HG03439 (cell line): ENCODE results near the gene ANKRD6.

Experiments used
- ATAC-seq: cut with Tn5 transposase; IDR thresholded peaks from one replicate; pipeline ENCODE4 v1.9.1; 2021; ENCODE audit warnings: mild to moderate bottlenecking, moderate library complexity; ENCODE audit not compliant: unreplicated experiment

Gene ANKRD6

DNA sequence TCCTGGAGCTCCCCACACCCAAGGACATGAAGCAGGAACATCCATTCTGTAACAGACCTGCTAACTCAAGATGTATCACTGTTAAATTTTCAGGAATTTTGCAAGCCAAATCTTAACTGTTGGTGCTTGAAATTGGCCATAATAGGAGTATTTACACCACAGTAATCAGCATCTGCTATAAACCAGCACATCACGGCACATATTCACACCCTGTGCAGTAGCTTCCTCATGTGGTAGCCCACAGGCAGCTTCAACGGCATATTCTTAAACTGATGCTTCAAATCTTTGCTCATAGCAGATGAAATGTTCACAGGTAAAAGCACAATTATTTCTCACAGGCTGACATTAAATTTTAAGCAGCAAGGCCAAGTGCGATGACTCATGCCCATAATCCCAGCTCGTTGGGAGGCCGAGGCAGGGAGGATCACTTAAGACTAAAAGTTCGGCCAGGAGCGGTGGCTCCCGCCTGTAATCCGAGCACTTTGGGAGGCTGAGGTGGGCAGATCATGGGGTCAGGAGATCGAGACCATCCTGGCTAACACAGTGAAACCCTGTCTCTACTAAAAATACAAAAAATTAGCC is 249.1 kb downstream of the ANKRD6 start:
- no peak for ATAC-seq

- no peak for ATAC-seq
These were observed 250.0 kb downstream of the ANKRD6 start for GRCh38 chr6:89682991-89683390.
